ENCODE data around the gene PDAP1.
A peak's percentile ranks its signal among the peaks of the same experiment; 100 is the strongest.
"Not testable (repeated sequence)": the region's sequence is repeated elsewhere in the genome, so short reads cannot be mapped to it uniquely, and the experiment has no call there.

PDAP1 gene

GRCh38 chr7:99395616-99396327 is 12.6 kb downstream of the PDAP1 start:
- DNase-seq = no peak

GRCh38 chr7:99394188-99394502 is 14.3 kb downstream of the PDAP1 start:
- no peak for DNase-seq

- no peak for DNase-seq
These were observed 14.8 kb downstream of the PDAP1 start for GRCh38 chr7:99393355-99394187.

GRCh38 chr7:99392659-99393354 is 15.6 kb downstream of the PDAP1 start:
- peak in 1 of 2 donors; percentile 42 for DNase-seq

GRCh38 chr7:99392046-99392445 is 16.4 kb downstream of the PDAP1 start:
- no peak for DNase-seq

GRCh38 chr7:99390941-99391602 is 17.3 kb downstream of the PDAP1 start:
- no peak for DNase-seq

- no peak for DNase-seq
These were observed 18.6 kb downstream of the PDAP1 start for GRCh38 chr7:99389772-99390171.

GRCh38 chr7:99387912-99388311 is 20.5 kb downstream of the PDAP1 start:
- DNase-seq = no peak

- DNase-seq = not testable (repeated sequence)
These were observed 21.2 kb downstream of the PDAP1 start for GRCh38 chr7:99387239-99387635.

- peak; percentile 48 to 60 for DNase-seq
These were observed 21.7 kb downstream of the PDAP1 start for GRCh38 chr7:99386584-99387238.

GRCh38 chr7:99385564-99385963 is 22.8 kb downstream of the PDAP1 start:
- no peak for DNase-seq

GRCh38 chr7:99384523-99384922 is 23.9 kb downstream of the PDAP1 start:
- no peak for DNase-seq

- DNase-seq = no peak
These were observed 24.5 kb downstream of the PDAP1 start for GRCh38 chr7:99383791-99384370.

GRCh38 chr7:99383203-99383602 is 25.2 kb downstream of the PDAP1 start:
- DNase-seq = no peak

- DNase-seq = no peak
These were observed 26.7 kb downstream of the PDAP1 start for GRCh38 chr7:99381664-99382075.

GRCh38 chr7:99380823-99381663 is 27.4 kb downstream of the PDAP1 start:
- DNase-seq = peak; percentile 37 to 96

- peak; percentile 93 to 100 for DNase-seq
These were observed 28.2 kb downstream of the PDAP1 start for GRCh38 chr7:99380032-99380822.

GRCh38 chr7:99379693-99380031 is 28.7 kb downstream of the PDAP1 start:
- DNase-seq = not testable (repeated sequence)

GRCh38 chr7:99379043-99379577 is 29.3 kb downstream of the PDAP1 start:
- DNase-seq = peak; percentile 88 to 97
